Measurements from ENCODE around the gene ADGRG3. TPM values are rescaled to one million over a fixed set of nuclear protein-coding genes. Genes with fewer than 3 reads are reported as not detected.

The ADGRG3 gene
- total and polyA plus RNA-seq, 2 of the 13 experiments (the other 11 are each of a cell fraction or from before 2014, with no cell fraction given): 2.7 to 11.8 TPM

DNA sequence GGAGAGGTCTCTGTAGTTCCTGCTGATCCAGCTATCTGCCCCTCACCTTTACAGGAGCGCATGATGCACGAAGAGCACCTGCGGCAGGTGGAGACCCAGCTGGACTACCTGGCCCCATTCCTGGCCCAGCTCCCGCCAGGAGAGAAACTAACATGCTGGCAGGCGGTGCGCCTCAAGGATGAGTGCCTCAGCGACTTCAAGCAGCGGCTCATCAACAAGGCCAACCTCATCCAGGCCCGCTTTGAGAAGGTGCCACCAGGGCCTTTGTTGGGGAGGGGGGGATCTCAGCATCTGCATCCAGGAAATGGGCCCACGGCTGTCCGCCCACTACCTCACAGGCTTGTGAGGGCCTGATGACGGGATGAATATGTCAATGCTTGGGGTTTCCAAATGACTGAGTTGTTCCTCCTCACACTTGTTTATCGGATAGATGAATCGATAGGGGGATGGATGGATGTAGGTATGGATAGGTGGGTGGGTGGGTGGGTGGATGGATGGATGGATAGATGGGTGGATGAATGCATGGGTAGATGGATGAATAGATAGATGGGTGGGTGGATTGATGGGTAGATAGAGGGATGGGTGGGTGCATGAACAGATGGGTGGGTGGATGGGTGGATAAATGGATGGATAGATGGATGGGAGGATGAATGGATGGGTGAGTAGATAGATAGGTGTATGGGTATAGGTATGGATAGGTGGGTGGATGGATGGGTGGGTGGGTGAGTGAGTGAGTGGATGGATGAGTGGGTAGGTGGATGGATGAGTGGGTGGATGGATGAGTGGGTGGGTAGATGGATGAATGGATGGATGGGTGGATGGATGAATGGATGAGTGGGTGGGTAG is 60.5 kb downstream of the ADGRG3 start:
- TF ChIP-seq HNF4A (CRISPR knock-in tag; IDR thresholded peaks at IDR 0.05): no peak
- TF ChIP-seq EZH2 (conservative IDR thresholded peaks at IDR 0.05; ENCODE audit: low read depth, low read length): no peak
- TF ChIP-seq ZFP36L2 (CRISPR knock-in tag; IDR thresholded peaks at IDR 0.05): no peak
- TF ChIP-seq, protein P1, sequence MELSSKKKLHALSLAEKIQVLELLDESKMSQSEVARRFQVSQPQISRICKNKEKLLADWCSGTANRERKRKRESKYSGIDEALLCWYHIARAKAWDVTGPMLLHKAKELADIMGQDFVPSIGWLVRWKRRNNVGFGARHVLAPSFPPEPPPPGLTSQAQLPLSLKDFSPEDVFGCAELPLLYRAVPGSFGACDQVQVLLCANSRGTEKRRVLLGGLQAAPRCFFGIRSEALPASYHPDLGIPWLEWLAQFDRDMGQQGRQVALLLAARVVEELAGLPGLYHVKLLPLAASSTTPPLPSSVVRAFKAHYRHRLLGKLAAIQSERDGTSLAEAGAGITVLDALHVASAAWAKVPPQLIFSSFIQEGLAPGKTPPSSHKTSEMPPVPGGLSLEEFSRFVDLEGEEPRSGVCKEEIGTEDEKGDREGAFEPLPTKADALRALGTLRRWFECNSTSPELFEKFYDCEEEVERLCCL (CRISPR knock-in tag; IDR thresholded peaks at IDR 0.05; ENCODE audit: borderline replicate concordance): no peak
- TF ChIP-seq, protein P2, sequence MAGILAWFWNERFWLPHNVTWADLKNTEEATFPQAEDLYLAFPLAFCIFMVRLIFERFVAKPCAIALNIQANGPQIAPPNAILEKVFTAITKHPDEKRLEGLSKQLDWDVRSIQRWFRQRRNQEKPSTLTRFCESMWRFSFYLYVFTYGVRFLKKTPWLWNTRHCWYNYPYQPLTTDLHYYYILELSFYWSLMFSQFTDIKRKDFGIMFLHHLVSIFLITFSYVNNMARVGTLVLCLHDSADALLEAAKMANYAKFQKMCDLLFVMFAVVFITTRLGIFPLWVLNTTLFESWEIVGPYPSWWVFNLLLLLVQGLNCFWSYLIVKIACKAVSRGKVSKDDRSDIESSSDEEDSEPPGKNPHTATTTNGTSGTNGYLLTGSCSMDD (CRISPR knock-in tag; IDR thresholded peaks at IDR 0.05): no peak
- TF ChIP-seq MTF2 (CRISPR knock-in tag; IDR thresholded peaks at IDR 0.05; ENCODE audit: borderline replicate concordance): no peak
- no peak for TF ChIP-seq ZNF788 (CRISPR knock-in tag; IDR thresholded peaks at IDR 0.05; ENCODE audit: borderline replicate concordance)
- TF ChIP-seq, protein P3, sequence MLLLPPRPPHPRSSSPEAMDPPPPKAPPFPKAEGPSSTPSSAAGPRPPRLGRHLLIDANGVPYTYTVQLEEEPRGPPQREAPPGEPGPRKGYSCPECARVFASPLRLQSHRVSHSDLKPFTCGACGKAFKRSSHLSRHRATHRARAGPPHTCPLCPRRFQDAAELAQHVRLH (CRISPR knock-in tag; IDR thresholded peaks at IDR 0.05; ENCODE audit: borderline replicate concordance, low read depth): no peak
- no peak for TF ChIP-seq ATAD3A (CRISPR knock-in tag; IDR thresholded peaks at IDR 0.05)
- no peak for TF ChIP-seq ZNF253 (CRISPR knock-in tag; IDR thresholded peaks at IDR 0.05; ENCODE audit: borderline replicate concordance)
- no peak for TF ChIP-seq CC2D1A (CRISPR knock-in tag; IDR thresholded peaks at IDR 0.05)
- TF ChIP-seq IRF2 (CRISPR knock-in tag; IDR thresholded peaks at IDR 0.05): no peak
- TF ChIP-seq RAD21 (CRISPR knock-in tag; IDR thresholded peaks at IDR 0.05): no peak
- TF ChIP-seq ZMYM4 (CRISPR knock-in tag; IDR thresholded peaks at IDR 0.05): no peak
- WGBS (ENCODE audit: low lambda C conversion rate): 88% methylated on average over 14 of the region's 14 CpGs
- H3K27me3 ChIP-seq (ENCODE audit: control insufficient read depth in 1 of 2, insufficient read depth in 2 of 2, low read length in 2 of 2): no peaks in the 10 kb centered on the region
- BruUV-seq (replicated peaks): no TSS peak
- H3K4me2 ChIP-seq (ENCODE audit: low read depth, low read length): no peak overlapping the region
- DNase-seq (ENCODE audit: low spot score) (no peak), ATAC-seq (no peak), FAIRE-seq (no peak)
- H3K27ac ChIP-seq (ENCODE audit: extremely low read length, insufficient read depth, low read length): no peak overlapping the region
- no peaks in the 10 kb centered on the region for H3K79me2 ChIP-seq (ENCODE audit: insufficient read depth, low read length)
- no peaks in the 10 kb centered on the region for H3K36me3 ChIP-seq (replicated peaks in 1 of 2; ENCODE audit: control insufficient read depth in 1 of 2, insufficient read depth in 2 of 2, low read length in 2 of 2)
- H3K9me3 ChIP-seq (ENCODE audit: low read length): no peaks in the 10 kb centered on the region
- no peak overlapping the region for H3K9ac ChIP-seq (ENCODE audit: insufficient read depth, low read depth, low read length)
- intact Hi-C loops (cut with micrococcal nuclease; ENCODE audit: unreplicated experiment) (no loop called here), in situ Hi-C loops (cut with HindIII; ENCODE audit: extremely low pct_ligation_motif_present, low pct_unique_long_range_greater_than_20kb) (loop anchor here (5.0 kb wide), 1 partner anchor 126 kb away; no protein-coding TSS in a partner anchor)
- no peak overlapping the region for H2AFZ ChIP-seq (ENCODE audit: low read length)
- H4K20me1 ChIP-seq (ENCODE audit: insufficient read depth, low read length): no peaks in the 10 kb centered on the region
- CTCF ChIA-PET (ENCODE audit: low intra/inter-chr PET ratio, low total read pairs): no interaction called here
- H3K4me1 ChIP-seq (ENCODE audit: insufficient read depth, low read length): peaks cover 10% of the 10 kb centered on the region
- no peak overlapping the region for H3K4me3 ChIP-seq (replicated peaks in 1 of 3; ENCODE audit: insufficient read depth in 1 of 3, low read depth in 2 of 3, low read length in 3 of 3)
- POLR2A ChIA-PET: no interaction called here

Data from HepG2 (cell line).